ENCODE measurements around the gene BMI1.

DNA sequence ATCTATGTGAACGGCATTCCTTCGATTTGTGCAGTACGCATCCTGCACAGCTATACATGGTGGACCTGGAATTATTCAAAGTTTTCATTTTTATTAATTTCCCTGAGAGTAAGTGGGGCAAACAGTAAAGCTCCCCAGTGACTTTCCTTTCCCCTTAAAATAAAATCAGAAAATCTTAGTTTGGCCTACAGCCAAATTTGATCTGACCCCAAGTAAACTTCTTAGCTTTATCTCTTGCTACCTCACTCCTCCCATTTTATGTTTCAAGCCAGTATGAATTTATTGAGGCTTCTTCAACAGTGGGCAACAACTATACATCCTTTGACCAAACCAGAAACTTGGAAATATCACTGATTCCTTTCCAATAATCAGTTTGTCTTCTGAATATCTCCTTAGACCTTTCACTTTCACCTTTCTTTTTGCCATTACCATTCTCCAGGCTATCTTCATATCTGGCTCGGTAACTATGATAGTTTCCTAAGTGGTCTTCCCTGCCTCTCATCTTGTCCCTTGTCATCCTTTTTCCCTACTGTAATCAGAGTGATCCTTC, 35.5 kb downstream of the BMI1 start:
- TF ChIP-seq TAF1 (IDR thresholded peaks at IDR 0.05; ENCODE audit: borderline replicate concordance, low read depth, low read length) (no peak), POLR2A (IDR thresholded peaks at IDR 0.05; ENCODE audit: low read depth, low read length) (no peak)

All from GM12892 (cell line).